Measurements from ENCODE around the gene RIN1. TPM values are rescaled to one million over a fixed set of nuclear protein-coding genes. Genes with fewer than 3 reads are reported as not detected.

RIN1 gene
- total and polyA plus RNA-seq, 9 of the 15 experiments (the other 6 are each of a cell fraction or from before 2014, with no cell fraction given): 0.01 to 1.2 (median 0.45) TPM; not detected in 1

DNA sequence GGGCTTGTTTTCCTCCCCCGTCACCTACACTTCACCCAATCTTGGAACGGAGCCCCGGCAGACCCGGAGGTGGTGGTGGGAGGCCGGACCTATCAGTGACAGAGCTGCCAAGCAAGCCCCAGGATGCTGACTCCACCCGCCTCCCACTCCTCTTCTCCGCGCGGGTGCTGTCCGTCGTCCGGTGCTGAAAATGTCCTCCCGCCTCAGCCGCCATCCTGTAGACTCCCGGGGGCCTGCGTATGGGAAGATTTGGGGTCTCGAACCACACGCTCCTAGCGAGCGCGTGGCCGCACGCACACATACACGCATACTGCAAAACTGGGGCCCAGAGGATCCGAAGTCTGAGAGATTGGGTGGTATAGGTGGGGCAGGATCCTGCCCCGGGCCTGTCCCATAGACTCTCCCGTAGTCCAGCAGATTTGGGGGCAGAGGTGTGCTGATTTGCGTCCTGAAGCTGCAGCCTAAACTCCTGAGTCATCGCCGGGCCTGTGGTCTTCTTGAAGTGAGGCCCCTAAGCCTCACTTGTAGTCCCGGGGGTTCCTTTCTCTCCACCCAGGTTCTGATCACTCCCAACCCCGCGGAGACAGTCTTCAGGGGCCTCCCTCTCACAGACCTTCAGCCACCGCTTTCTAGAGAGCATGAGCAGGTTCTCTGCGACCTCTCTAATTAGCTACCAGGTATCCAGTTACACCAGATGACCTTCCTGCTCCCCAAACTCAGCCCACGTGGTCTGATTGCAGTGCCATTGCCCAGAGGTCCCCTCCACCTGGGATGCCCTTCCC is 46.5 kb downstream of the RIN1 start (continued):
- no peak; the same call in 1 of the 2 replicates for TF ChIP-seq ZNF395 (CRISPR knock-in tag; IDR thresholded peaks at IDR 0.05)
- TF ChIP-seq, protein P1, sequence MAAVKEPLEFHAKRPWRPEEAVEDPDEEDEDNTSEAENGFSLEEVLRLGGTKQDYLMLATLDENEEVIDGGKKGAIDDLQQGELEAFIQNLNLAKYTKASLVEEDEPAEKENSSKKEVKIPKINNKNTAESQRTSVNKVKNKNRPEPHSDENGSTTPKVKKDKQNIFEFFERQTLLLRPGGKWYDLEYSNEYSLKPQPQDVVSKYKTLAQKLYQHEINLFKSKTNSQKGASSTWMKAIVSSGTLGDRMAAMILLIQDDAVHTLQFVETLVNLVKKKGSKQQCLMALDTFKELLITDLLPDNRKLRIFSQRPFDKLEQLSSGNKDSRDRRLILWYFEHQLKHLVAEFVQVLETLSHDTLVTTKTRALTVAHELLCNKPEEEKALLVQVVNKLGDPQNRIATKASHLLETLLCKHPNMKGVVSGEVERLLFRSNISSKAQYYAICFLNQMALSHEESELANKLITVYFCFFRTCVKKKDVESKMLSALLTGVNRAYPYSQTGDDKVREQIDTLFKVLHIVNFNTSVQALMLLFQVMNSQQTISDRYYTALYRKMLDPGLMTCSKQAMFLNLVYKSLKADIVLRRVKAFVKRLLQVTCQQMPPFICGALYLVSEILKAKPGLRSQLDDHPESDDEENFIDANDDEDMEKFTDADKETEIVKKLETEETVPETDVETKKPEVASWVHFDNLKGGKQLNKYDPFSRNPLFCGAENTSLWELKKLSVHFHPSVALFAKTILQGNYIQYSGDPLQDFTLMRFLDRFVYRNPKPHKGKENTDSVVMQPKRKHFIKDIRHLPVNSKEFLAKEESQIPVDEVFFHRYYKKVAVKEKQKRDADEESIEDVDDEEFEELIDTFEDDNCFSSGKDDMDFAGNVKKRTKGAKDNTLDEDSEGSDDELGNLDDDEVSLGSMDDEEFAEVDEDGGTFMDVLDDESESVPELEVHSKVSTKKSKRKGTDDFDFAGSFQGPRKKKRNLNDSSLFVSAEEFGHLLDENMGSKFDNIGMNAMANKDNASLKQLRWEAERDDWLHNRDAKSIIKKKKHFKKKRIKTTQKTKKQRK (IDR thresholded peaks at IDR 0.05; ENCODE audit: borderline replicate concordance, low read depth, low read length): no peak
- TF ChIP-seq ZNF146 (CRISPR knock-in tag; IDR thresholded peaks at IDR 0.05; ENCODE audit: unreplicated experiment): peak; percentile 62
- TF ChIP-seq ZBTB8A (IDR thresholded peaks at IDR 0.05; ENCODE audit: partially characterized antibody): no peak
- TF ChIP-seq, protein P2, sequence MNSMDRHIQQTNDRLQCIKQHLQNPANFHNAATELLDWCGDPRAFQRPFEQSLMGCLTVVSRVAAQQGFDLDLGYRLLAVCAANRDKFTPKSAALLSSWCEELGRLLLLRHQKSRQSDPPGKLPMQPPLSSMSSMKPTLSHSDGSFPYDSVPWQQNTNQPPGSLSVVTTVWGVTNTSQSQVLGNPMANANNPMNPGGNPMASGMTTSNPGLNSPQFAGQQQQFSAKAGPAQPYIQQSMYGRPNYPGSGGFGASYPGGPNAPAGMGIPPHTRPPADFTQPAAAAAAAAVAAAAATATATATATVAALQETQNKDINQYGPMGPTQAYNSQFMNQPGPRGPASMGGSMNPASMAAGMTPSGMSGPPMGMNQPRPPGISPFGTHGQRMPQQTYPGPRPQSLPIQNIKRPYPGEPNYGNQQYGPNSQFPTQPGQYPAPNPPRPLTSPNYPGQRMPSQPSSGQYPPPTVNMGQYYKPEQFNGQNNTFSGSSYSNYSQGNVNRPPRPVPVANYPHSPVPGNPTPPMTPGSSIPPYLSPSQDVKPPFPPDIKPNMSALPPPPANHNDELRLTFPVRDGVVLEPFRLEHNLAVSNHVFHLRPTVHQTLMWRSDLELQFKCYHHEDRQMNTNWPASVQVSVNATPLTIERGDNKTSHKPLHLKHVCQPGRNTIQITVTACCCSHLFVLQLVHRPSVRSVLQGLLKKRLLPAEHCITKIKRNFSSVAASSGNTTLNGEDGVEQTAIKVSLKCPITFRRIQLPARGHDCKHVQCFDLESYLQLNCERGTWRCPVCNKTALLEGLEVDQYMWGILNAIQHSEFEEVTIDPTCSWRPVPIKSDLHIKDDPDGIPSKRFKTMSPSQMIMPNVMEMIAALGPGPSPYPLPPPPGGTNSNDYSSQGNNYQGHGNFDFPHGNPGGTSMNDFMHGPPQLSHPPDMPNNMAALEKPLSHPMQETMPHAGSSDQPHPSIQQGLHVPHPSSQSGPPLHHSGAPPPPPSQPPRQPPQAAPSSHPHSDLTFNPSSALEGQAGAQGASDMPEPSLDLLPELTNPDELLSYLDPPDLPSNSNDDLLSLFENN (IDR thresholded peaks at IDR 0.05; ENCODE audit: low read depth in 2 of 2, low read length in 2 of 2): no peak
- no peak for TF ChIP-seq ESRRB (CRISPR knock-in tag; IDR thresholded peaks at IDR 0.05; ENCODE audit: borderline replicate concordance)
- TF ChIP-seq E2F3 (CRISPR knock-in tag; IDR thresholded peaks at IDR 0.05): no peak
- peak; percentile 14 for TF ChIP-seq CXXC5 (CRISPR knock-in tag; IDR thresholded peaks at IDR 0.05)
- TF ChIP-seq, protein P3, sequence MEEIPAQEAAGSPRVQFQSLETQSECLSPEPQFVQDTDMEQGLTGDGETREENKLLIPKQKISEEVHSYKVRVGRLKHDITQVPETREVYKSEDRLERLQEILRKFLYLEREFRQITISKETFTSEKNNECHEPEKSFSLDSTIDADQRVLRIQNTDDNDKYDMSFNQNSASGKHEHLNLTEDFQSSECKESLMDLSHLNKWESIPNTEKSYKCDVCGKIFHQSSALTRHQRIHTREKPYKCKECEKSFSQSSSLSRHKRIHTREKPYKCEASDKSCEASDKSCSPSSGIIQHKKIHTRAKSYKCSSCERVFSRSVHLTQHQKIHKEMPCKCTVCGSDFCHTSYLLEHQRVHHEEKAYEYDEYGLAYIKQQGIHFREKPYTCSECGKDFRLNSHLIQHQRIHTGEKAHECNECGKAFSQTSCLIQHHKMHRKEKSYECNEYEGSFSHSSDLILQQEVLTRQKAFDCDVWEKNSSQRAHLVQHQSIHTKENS (CRISPR knock-in tag; IDR thresholded peaks at IDR 0.05): no peak
- TF ChIP-seq ZNF354B (CRISPR knock-in tag; IDR thresholded peaks at IDR 0.05): no peak
- TF ChIP-seq HDAC6 (IDR thresholded peaks at IDR 0.05; ENCODE audit: low read depth, low read length): no peak
- 0 out of 2 replicates have a peak, but pooled peaks have one; percentile 38 for TF ChIP-seq PHF21A (IDR thresholded peaks at IDR 0.05; ENCODE audit: borderline replicate concordance, low read depth)
- TF ChIP-seq SRF (CRISPR knock-in tag; IDR thresholded peaks at IDR 0.05): peak in 1 of 2 experiments; percentile 72; a peak in 1 of 4 replicates
- TF ChIP-seq ARNT (IDR thresholded peaks at IDR 0.05): no peak
- TF ChIP-seq ETV5 (CRISPR knock-in tag; IDR thresholded peaks at IDR 0.05; ENCODE audit: low read depth): no peak
- TF ChIP-seq SMARCC2 (IDR thresholded peaks at IDR 0.05; ENCODE audit: low read depth): peak; percentile 54; the same call in 1 of the 2 replicates
- TF ChIP-seq U2AF2 (optimal IDR thresholded peaks at IDR 0.05; ENCODE audit: low read depth, low read length): no peak

Data from K562 (cell line).